Activated T-cell treated with anti-CD3 and anti-CD28 coated beads, Interleukin-2, amount 50 U/mL, for 24 hours (primary cell): ENCODE measurements around the gene BAG5.
"Not testable (repeated sequence)": the region's sequence is repeated elsewhere in the genome, so short reads cannot be mapped to it uniquely, and the experiment has no call there.

ENCODE experiments used
- DNase-seq: peaks from one replicate; pipeline ENCODE4 v3.0.0-alpha.2; 2020
- H3K27ac Mint-ChIP-seq: 2 replicates; pipeline ENCODE4 v1.8.0; 2020; ENCODE audit warnings: mild to moderate bottlenecking, mixed read lengths
- H3K27me3 Mint-ChIP-seq: 2 replicates; pipeline ENCODE4 v1.8.0; 2020; ENCODE audit warnings: mixed read lengths
- H3K36me3 Mint-ChIP-seq: 2 replicates; pipeline ENCODE4 v1.8.0; 2020; ENCODE audit warnings: low read depth, mixed read lengths
- H3K4me1 Mint-ChIP-seq: 2 replicates; pipeline ENCODE4 v1.8.0; 2020; ENCODE audit warnings: low read depth, mixed read lengths
- H3K4me3 Mint-ChIP-seq: 2 replicates; pipeline ENCODE4 v1.8.0; 2020; ENCODE audit warnings: mild to moderate bottlenecking, moderate library complexity, mixed read lengths
- H3K9me3 Mint-ChIP-seq: 2 replicates; pipeline ENCODE4 v1.8.0; 2020; ENCODE audit warnings: mixed read lengths

BAG5 gene, protein sequence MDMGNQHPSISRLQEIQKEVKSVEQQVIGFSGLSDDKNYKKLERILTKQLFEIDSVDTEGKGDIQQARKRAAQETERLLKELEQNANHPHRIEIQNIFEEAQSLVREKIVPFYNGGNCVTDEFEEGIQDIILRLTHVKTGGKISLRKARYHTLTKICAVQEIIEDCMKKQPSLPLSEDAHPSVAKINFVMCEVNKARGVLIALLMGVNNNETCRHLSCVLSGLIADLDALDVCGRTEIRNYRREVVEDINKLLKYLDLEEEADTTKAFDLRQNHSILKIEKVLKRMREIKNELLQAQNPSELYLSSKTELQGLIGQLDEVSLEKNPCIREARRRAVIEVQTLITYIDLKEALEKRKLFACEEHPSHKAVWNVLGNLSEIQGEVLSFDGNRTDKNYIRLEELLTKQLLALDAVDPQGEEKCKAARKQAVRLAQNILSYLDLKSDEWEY

DNA sequence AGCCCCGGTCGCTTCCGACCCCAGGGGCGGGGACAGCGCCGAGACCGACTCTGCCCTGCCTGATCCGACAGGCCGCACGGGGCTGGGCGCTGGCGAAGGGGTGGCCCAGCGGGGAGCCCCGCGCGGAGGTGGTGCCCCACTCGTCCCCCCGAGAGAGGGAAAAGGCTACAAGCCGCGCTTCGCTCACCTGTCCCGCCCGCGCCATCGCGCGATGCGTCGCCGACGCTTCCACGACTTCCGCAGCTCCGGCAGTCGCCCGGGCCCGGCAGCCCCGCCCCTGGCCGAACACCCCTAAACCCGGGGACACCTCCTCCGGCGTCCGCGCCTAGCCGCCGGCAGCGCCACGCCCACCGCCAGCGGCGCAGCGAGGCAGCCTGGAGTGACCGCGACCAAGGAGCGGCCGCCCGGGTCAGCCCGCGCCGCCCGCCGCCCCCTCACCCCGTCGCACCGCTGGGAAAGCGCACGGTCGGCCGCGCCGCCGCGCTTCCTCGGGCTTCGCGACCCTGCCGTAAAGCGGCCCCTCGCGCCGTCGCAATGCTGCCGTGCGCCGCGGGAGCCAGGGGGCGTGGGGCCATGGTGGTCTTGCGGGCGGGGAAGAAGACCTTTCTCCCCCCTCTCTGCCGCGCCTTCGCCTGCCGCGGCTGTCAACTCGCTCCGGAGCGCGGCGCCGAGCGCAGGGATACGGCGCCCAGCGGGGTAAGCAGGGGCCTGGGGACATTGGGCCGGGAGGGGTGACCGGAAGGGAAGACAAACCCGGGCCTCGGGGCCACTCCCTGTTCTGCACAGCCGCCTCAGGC, at the start of gene BAG5, which contains the start of gene COA8:
TSS of gene BAG5 (minus strand) at position 229 of the 797 bp plus-strand sequence. CDS start 1,493 bp downstream, outside the sequence.
TSS of gene COA8 (plus strand) at position 532 of the 797 bp plus-strand sequence. CDS start at position 574, 42 bp downstream.
- H3K36me3 Mint-ChIP-seq: peaks cover 64% of the 10 kb centered on the region

DNA sequence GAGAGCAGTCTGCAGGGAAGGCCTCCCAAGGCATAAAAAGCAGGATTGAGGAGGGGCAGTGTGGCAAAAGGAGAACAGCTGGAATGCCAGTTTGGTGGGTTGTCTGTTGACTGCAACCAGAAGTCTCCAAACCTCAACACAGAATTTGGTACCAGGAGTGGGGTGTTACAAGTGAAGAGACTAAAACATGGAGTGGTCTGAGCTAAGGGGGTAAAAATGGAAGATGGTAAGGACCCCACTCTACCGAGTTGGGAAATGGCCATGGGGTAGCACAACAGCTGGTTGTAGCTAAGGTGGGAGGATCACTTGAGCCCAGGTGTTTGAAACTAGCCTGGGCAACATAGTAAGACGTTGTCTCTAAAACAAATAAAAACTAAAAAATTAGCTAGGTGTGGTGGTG, 48.8 kb upstream of the BAG5 start:
- Mint-ChIP-seq H3K4me1 (peaks cover 18% of the 10 kb centered on the region), H3K36me3 (no peaks in the 10 kb centered on the region), H3K27me3 (peaks cover 22% of the 10 kb centered on the region), H3K4me3 (no peak overlapping the region), H3K9me3 (peaks cover 8% of the 10 kb centered on the region), H3K27ac (no peak overlapping the region)
- DNase-seq: no peak

More for the DNA sequence above, at the start of gene BAG5, which contains the start of gene COA8:
- Mint-ChIP-seq H3K4me3 (peak within 1 kb of the TSS; percentile 95), H3K9me3 (no peaks in the 10 kb centered on the region), H3K27me3 (no peaks in the 10 kb centered on the region), H3K27ac (peak within 1 kb of the TSS; percentile 94), H3K4me1 (peaks cover 65% of the 10 kb centered on the region)
- peak; percentile 94 for DNase-seq

DNA sequence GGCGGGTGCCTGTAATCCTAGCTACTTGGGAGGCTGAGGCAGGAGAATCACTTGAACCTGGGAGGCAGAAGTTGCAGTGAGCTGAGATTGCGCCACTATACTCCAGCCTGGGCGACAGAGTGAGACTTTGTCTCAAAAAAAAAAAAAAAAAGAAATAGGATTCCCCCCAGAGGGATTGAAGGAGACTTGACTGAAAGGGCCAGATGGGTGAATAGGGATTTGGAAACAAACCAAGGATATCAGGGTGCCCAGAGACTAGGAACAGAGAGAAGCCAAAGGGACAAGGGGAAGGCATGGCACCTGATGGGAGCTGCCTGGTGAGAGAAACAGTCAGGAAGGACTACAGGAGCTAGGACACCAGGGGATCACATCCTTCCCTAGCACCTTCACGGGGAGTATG, 46.6 kb upstream of the BAG5 start:
- not testable (repeated sequence) for H3K27ac Mint-ChIP-seq, DNase-seq, H3K9me3 Mint-ChIP-seq, H3K4me3 Mint-ChIP-seq, H3K36me3 Mint-ChIP-seq
- Mint-ChIP-seq H3K4me1 (peaks cover 18% of the 10 kb centered on the region), H3K27me3 (peaks cover 22% of the 10 kb centered on the region)

DNA sequence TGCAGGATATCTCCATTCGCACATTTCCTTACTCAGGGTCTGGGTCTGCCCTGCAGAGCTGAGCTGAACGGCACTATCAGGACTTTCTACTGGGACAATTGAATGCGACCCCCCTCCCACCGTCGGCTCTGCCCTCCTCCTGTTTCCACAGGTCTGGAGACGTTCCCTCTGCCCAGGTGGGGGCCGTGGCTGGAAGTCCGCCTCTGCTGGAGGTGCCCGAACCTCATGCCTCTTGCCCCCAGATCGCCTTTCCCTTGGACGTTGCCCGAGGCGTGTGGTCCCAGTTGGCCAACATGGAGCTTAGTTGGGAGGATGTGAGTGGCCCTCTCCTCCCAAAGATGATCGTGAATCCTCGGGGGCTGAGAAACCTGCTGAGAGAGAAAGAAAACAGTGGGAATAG, 45.4 kb upstream of the BAG5 start:
- H3K4me3 Mint-ChIP-seq: peak overlapping the region; percentile 55
- peak overlapping the region; percentile 78 for H3K27ac Mint-ChIP-seq
- DNase-seq: peak; percentile 36
- H3K36me3 Mint-ChIP-seq: no peaks in the 10 kb centered on the region
- peaks cover 22% of the 10 kb centered on the region for H3K27me3 Mint-ChIP-seq
- peaks cover 8% of the 10 kb centered on the region for H3K9me3 Mint-ChIP-seq
- peaks cover 18% of the 10 kb centered on the region for H3K4me1 Mint-ChIP-seq

- Mint-ChIP-seq H3K9me3 (peaks cover 8% of the 10 kb centered on the region), H3K36me3 (no peaks in the 10 kb centered on the region), H3K27me3 (peaks cover 22% of the 10 kb centered on the region), H3K27ac (peak overlapping the region; percentile 78), H3K4me1 (peaks cover 18% of the 10 kb centered on the region), H3K4me3 (peak overlapping the region; percentile 55)
- DNase-seq: peak; percentile 66
Measured at GRCh38 chr14:103606963-103607668, 44.7 kb upstream of the BAG5 start.

GRCh38 chr14:103604620-103605019, 42.2 kb upstream of the BAG5 start:
- H3K36me3 Mint-ChIP-seq: no peaks in the 10 kb centered on the region
- H3K4me1 Mint-ChIP-seq: peaks cover 18% of the 10 kb centered on the region
- peaks cover 22% of the 10 kb centered on the region for H3K27me3 Mint-ChIP-seq
- H3K9me3 Mint-ChIP-seq: no peaks in the 10 kb centered on the region
- H3K4me3 Mint-ChIP-seq: no peak overlapping the region
- no peak for DNase-seq
- no peak overlapping the region for H3K27ac Mint-ChIP-seq

- H3K27me3 Mint-ChIP-seq: no peaks in the 10 kb centered on the region
- no peak overlapping the region for H3K4me3 Mint-ChIP-seq
- no peaks in the 10 kb centered on the region for H3K36me3 Mint-ChIP-seq
- peaks cover 2% of the 10 kb centered on the region for H3K4me1 Mint-ChIP-seq
- H3K27ac Mint-ChIP-seq: no peak overlapping the region
- H3K9me3 Mint-ChIP-seq: no peaks in the 10 kb centered on the region
- DNase-seq: no peak
Measured at GRCh38 chr14:103600503-103600902, 38.0 kb upstream of the BAG5 start.

DNA sequence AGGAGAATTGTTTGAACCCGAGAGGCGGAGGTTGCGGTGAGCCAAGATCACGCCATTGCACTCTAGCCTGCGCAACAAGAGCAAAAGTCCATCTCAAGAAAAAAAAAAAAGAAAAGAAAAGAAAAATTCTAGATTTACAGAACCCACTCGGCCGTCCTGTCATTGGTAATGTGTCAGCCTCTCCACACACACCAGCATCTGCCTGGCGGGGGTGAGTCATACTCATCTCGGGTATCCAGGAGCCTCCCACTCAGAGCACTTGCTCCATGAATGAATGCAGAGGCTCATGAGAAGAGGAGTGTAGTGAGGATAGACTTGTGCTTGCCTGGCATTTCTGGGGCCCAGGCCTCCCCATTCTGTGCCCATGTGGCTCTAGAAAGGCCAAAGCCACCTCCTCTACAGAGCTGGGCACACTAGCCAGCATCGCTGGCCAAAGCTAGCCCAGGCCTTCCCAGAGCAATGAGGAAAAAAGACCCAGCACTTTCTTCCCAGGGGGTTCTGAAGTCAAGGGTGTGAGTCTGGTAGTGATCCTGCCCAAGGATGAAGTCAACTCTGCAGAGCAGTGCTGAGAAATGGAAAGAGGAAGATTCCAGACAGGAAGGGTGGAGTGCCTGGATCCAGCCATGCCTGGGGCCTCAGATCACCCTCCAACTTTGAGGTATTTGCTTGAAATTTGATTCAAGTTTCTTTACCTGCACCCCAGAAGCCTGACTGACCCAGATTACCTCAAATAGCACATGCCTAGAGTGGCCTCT, 35.3 kb upstream of the BAG5 start:
- Mint-ChIP-seq H3K27me3 (no peaks in the 10 kb centered on the region), H3K4me3 (no peak overlapping the region), H3K27ac (peak overlapping the region; percentile 3), H3K9me3 (no peaks in the 10 kb centered on the region), H3K36me3 (peaks cover 3% of the 10 kb centered on the region), H3K4me1 (peaks cover 7% of the 10 kb centered on the region)
- DNase-seq: no peak

- no peaks in the 10 kb centered on the region for H3K9me3 Mint-ChIP-seq
- no peak overlapping the region for H3K27ac Mint-ChIP-seq
- no peak for DNase-seq
- no peaks in the 10 kb centered on the region for H3K27me3 Mint-ChIP-seq
- H3K36me3 Mint-ChIP-seq: peaks cover 15% of the 10 kb centered on the region
- H3K4me3 Mint-ChIP-seq: no peak overlapping the region
- peaks cover 7% of the 10 kb centered on the region for H3K4me1 Mint-ChIP-seq
Measured at GRCh38 chr14:103594265-103594664, 31.8 kb upstream of the BAG5 start.

DNA sequence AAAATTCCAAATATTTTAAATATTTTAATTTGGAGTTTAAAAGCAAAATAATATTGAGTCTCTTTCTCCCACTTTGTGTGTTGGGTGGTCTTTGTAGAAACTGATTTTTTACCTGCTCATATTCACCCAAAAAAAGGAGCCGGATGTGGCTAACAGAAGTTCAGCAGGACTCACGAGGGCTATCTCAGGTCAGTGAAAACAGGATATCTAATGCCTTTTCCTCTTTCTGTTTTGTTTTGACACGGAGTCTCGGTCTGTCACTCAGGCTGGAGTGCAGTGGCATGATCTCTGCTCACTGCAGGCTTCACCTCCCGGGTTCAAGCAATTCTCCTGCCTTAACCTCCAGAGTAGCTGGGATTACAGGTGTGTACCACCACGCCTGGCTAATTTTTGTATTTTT, 31.1 kb upstream of the BAG5 start:
- Mint-ChIP-seq H3K4me1 (peaks cover 7% of the 10 kb centered on the region), H3K27me3 (no peaks in the 10 kb centered on the region), H3K9me3 (no peaks in the 10 kb centered on the region), H3K27ac (peak overlapping the region; percentile 18), H3K4me3 (no peak overlapping the region), H3K36me3 (peaks cover 21% of the 10 kb centered on the region)
- no peak for DNase-seq

DNA sequence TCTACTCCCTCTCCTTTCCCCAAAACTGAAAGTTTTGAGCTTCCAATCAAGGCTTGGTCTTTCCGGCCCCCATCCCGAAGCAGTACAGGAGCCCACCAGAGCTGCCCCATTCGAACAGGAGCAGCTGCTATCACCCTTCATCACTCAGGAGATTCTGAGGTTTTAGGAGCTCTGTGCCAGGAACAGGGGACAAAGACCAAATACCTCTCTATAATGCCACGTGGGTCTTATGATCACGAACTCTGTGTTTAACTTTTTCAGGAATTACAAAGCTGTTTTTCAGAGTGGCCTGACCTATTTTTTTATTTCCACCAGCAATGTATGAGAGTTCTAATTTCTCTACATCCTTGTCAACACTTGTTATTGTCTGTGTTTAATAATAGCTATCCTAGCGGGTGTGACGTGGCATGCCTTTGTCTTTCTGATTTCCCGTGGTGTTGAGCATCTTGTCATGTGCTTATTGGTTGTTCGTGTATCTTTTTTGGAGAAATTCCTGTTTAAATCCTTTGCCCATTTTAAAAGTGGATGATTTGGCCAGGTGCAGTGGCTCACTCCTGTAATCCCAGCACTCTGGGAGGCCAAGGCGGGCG, 22.0 kb upstream of the BAG5 start:
- no peaks in the 10 kb centered on the region for H3K9me3 Mint-ChIP-seq
- H3K36me3 Mint-ChIP-seq: peaks cover 44% of the 10 kb centered on the region
- H3K4me3 Mint-ChIP-seq: no peak overlapping the region
- H3K27me3 Mint-ChIP-seq: no peaks in the 10 kb centered on the region
- no peak overlapping the region for H3K27ac Mint-ChIP-seq
- no peak for DNase-seq
- H3K4me1 Mint-ChIP-seq: no peaks in the 10 kb centered on the region

- no peak overlapping the region for H3K4me3 Mint-ChIP-seq
- peaks cover 49% of the 10 kb centered on the region for H3K36me3 Mint-ChIP-seq
- no peak for DNase-seq
- H3K27ac Mint-ChIP-seq: no peak overlapping the region
- H3K4me1 Mint-ChIP-seq: no peaks in the 10 kb centered on the region
- no peaks in the 10 kb centered on the region for H3K27me3 Mint-ChIP-seq
- H3K9me3 Mint-ChIP-seq: no peaks in the 10 kb centered on the region
Measured at GRCh38 chr14:103581954-103582703, 19.7 kb upstream of the BAG5 start.

DNA sequence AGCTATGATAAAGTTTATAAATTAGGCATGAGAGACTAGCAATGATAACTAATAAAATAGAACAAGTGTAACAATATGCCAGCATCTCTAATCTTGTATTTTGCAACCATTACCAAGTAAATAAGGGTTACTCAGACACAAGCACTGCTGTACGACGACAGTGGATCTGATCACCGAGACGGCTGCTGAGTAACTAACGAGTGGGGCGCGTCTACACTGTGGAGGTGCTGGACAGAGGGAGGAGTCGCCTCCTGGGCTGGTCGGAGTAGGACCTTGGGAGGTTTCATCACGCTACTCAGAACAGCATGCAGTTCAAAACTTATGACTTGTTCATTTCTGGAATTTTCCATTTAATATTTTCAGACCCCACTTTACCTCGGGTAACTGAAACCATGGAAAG, 18.7 kb upstream of the BAG5 start:
- H3K27ac Mint-ChIP-seq: no peak overlapping the region
- no peak overlapping the region for H3K4me3 Mint-ChIP-seq
- no peak for DNase-seq
- H3K9me3 Mint-ChIP-seq: no peaks in the 10 kb centered on the region
- no peaks in the 10 kb centered on the region for H3K4me1 Mint-ChIP-seq
- H3K36me3 Mint-ChIP-seq: peaks cover 54% of the 10 kb centered on the region
- H3K27me3 Mint-ChIP-seq: no peaks in the 10 kb centered on the region
